K562 (cell line): ENCODE results near the gene GFAP. TPM values are rescaled to one million over a fixed set of nuclear protein-coding genes. Genes with fewer than 3 reads are reported as not detected.

ENCODE experiments used
- ATAC-seq: fragments of 200-7000 bp; cut with Tn5 transposase; 3 replicates; pipeline ENCODE4 v1.9.1; 2020; ENCODE audit warnings: moderate library complexity
- BruUV-seq: library from RNA; stranded (reverse); fragments of 400-500 nt; replicated peaks from 2 replicates; lab custom pipeline; 2021; lab: Mats Ljungman, UMichigan
- CTCF ChIA-PET: fragments of 300-600 bp; formaldehyde crosslinking; extraction: SDS; loops from one replicate; lab custom pipeline; 2021; ENCODE audit warnings: low intra/inter-chr PET ratio; lab: Yijun Ruan, JAX
- POLR2A ChIA-PET: fragments of 300-600, 350-650 bp; sonication (Branson Sonifier 250); formaldehyde crosslinking; extraction: SDS; loops from one replicate; lab custom pipeline; 2021; ENCODE audit warnings: antibody characterized with exemption, inconsistent platforms; lab: Yijun Ruan, JAX
- DNase-seq, 4 experiments: peaks; one replicate each; pipeline versions ENCODE4 v3.0.0 to v3.0.0-alpha.2; 2011 to 2018; ENCODE audit warnings: low spot score in 3 of 4, mixed read lengths in 3 of 4; ENCODE audit errors: extremely low read depth in 1 of 4
- FAIRE-seq: peaks from 2 replicates; lab custom pipeline; 2011; peaks lifted over from hg19 to GRCh38; lab: Jason Lieb, UNC
- H2AFZ ChIP-seq: 2 replicates; pipeline ENCODE4 v1.6.0; 2011; ENCODE audit warnings: low read depth, low read length, control low read depth, inconsistent platforms
- H3K27ac ChIP-seq: fragments of 200-600 bp; 3 replicates; pipeline ENCODE4 v1.8.0; 2011; ENCODE audit warnings: low read depth, mild to moderate bottlenecking, control low read depth, inconsistent platforms, low read length, moderate library complexity, mixed read lengths; ENCODE audit errors: extremely low read depth
- H3K27me3 ChIP-seq, 2 experiments: fragments of 300-600 bp in 1 of 2; 2 replicates in 1 of 2; 3 replicates in 1 of 2; pipeline versions ENCODE4 v1.6.0 to v1.8.0; 2011; ENCODE audit warnings: inconsistent platforms in 2 of 2, low read length in 2 of 2, mild to moderate bottlenecking in 1 of 2, mixed read lengths in 1 of 2, moderate library complexity in 1 of 2; ENCODE audit not compliant: control insufficient read depth in 2 of 2, insufficient read depth in 2 of 2
- H3K36me3 ChIP-seq: fragments of 300-600 bp; 3 replicates; pipeline ENCODE4 v1.8.0; 2011; ENCODE audit warnings: mild to moderate bottlenecking, low read length, inconsistent platforms; ENCODE audit not compliant: control insufficient read depth, insufficient read depth
- H3K4me1 ChIP-seq, 2 experiments: fragments of 200-600 bp in 1 of 2; replicated peaks in 1 of 2; 2 replicates in 1 of 2; 3 replicates in 1 of 2; pipeline versions ENCODE4 v1.5.1 to v1.8.0; 2011; ENCODE audit warnings: inconsistent platforms in 2 of 2, low read length in 2 of 2, mild to moderate bottlenecking in 1 of 2, mixed read lengths in 1 of 2, moderate library complexity in 1 of 2; ENCODE audit not compliant: control insufficient read depth in 2 of 2, insufficient read depth in 2 of 2
- H3K4me2 ChIP-seq: 2 replicates; pipeline ENCODE4 v1.6.1; 2011; ENCODE audit warnings: low read length, control low read depth, inconsistent platforms, mixed read lengths; ENCODE audit not compliant: insufficient read depth
- H3K4me3 ChIP-seq: fragments of 200-600 bp; sonication (generic), shearing (Covaris generic); 2 replicates; pipeline ENCODE4 v1.5.1; 2016; ENCODE audit warnings: control low read depth, inconsistent platforms
- H3K79me2 ChIP-seq: fragments of 200-600 bp; 3 replicates; pipeline ENCODE4 v1.8.0; 2011; ENCODE audit warnings: low read length, inconsistent platforms; ENCODE audit not compliant: control insufficient read depth, insufficient read depth
- H3K9ac ChIP-seq, 2 experiments: 2 replicates each; pipeline versions ENCODE4 v1.6.0 to v1.6.1; 2011; ENCODE audit warnings: low read depth in 2 of 2, low read length in 2 of 2, control low read depth in 1 of 2, inconsistent platforms in 1 of 2, mild to moderate bottlenecking in 1 of 2, mixed read lengths in 1 of 2; ENCODE audit not compliant: insufficient read depth in 1 of 2
- H3K9me1 ChIP-seq: one replicate; pipeline ENCODE4 v1.6.0; 2011; ENCODE audit warnings: inconsistent platforms, mild to moderate bottlenecking, low read length, moderate library complexity; ENCODE audit not compliant: control insufficient read depth, insufficient read depth
- H3K9me3 ChIP-seq: replicated peaks from 2 replicates; pipeline ENCODE4 v1.5.1; 2011; ENCODE audit warnings: low read depth, low read length, inconsistent platforms; ENCODE audit not compliant: control insufficient read depth, insufficient read depth
- H4K20me1 ChIP-seq: replicated peaks from 2 replicates; pipeline ENCODE4 v1.6.1; 2011; ENCODE audit warnings: low read length, inconsistent platforms, mixed read lengths; ENCODE audit not compliant: control insufficient read depth, insufficient read depth
- EGR1 ChIP-seq: fragments of 450-650 bp; conservative IDR thresholded peaks from 2 replicates; pipeline ENCODE4 v1.6.1; 2017; ENCODE audit warnings: mild to moderate bottlenecking
- HDAC3 ChIP-seq: fragments of 450-650 bp; IDR thresholded peaks from 2 replicates; pipeline ENCODE4 v1.6.1; 2018; ENCODE audit warnings: borderline replicate concordance, mild to moderate bottlenecking, moderate library complexity; ENCODE audit not compliant: partially characterized antibody
- HDAC8 ChIP-seq: fragments of 450-650 bp; IDR thresholded peaks from 2 replicates; pipeline ENCODE4 v1.6.1; 2016; ENCODE audit warnings: mild to moderate bottlenecking, missing genetic modification characterization, moderate library complexity, missing compliant biosample characterization
- MIER1 ChIP-seq: fragments of 450-650 bp; IDR thresholded peaks from 2 replicates; pipeline ENCODE4 v1.6.1; 2016; ENCODE audit warnings: antibody characterized with exemption, mild to moderate bottlenecking, low read depth
- MTA3 ChIP-seq: fragments of 450-650 bp; formaldehyde crosslinking; IDR thresholded peaks from 2 replicates; pipeline ENCODE4 v1.6.1; 2017; ENCODE audit warnings: mild to moderate bottlenecking, borderline replicate concordance
- NR2C1 ChIP-seq, 2 experiments: fragments of 450-650 bp; IDR thresholded peaks; 2 replicates each; pipeline ENCODE4 v1.6.1; 2017; ENCODE audit warnings: mild to moderate bottlenecking in 2 of 2, antibody characterized with exemption in 1 of 2, inconsistent platforms in 1 of 2, missing compliant biosample characterization in 1 of 2, missing genetic modification characterization in 1 of 2
- RBBP5 ChIP-seq: fragments of 200-600 bp; sonication (generic); IDR thresholded peaks from 2 replicates; pipeline ENCODE4 v1.6.1; 2012; ENCODE audit warnings: borderline replicate concordance, mild to moderate bottlenecking, low read length, control low read depth, inconsistent platforms; ENCODE audit not compliant: insufficient read depth, poor library complexity, severe bottlenecking
- SIN3B ChIP-seq: fragments of 450-650 bp; IDR thresholded peaks from 2 replicates; pipeline ENCODE4 v1.6.1; 2017; ENCODE audit warnings: low read depth, mild to moderate bottlenecking, moderate library complexity
- TAF7 ChIP-seq: fragments of 450-650 bp; IDR thresholded peaks from 2 replicates; pipeline ENCODE4 v1.6.1; 2016; ENCODE audit warnings: missing genetic modification characterization, missing compliant biosample characterization
- TRIM24 ChIP-seq, 2 experiments: fragments of 450-650 bp; IDR thresholded peaks; 2 replicates each; pipeline ENCODE4 v1.6.1; 2016
- ZNF431 ChIP-seq: sonication (generic); formaldehyde crosslinking; IDR thresholded peaks from 2 replicates; pipeline ENCODE4 v1.8.0; 2022; ENCODE audit warnings: mild to moderate bottlenecking, missing genetic modification reagents
- whole genome bisulfite sequencing: fragments of 100-300 bp; shearing (Covaris generic); methylation state at CpG from one replicate; pipeline ENCODE4 v1.1.6; 2016; ENCODE audit warnings: low coverage, mixed read lengths; ENCODE audit not compliant: insufficient coverage; ENCODE audit errors: missing lambda C conversion rate; 5-methylcytosine and 5-hydroxymethylcytosine counted together
- in situ Hi-C: fragments of 300-500 bp; cut with MboI; formaldehyde crosslinking; loops from 4 replicates; pipeline ENCODE4 v1.15.0; 2018; ENCODE audit warnings: inconsistent platforms, mixed read lengths
- intact Hi-C: fragments of 100-400 bp; cut with micrococcal nuclease; formaldehyde crosslinking; loops from 2 replicates; pipeline ENCODE4 v1.14.2; 2022
- polyA plus RNA-seq, 8 experiments: library from polyadenylated mRNA; depleted of rRNA in 4 of 8; stranded (reverse) in 5 of 8; unstranded in 3 of 8; fragments of >200 nt; fragmentation: Nextera tagmentation in 2 of 8; fragmentation: Illumina TruSeq in 1 of 8; extraction: Ambion mirVana in 2 of 8; extraction: Trizol in 1 of 8; gene quantifications; 2 replicates each; pipeline versions ENCODE4 v1.2.1 to v1.2.3, GENCODE V29; 2011 to 2014; ENCODE audit warnings: inconsistent platforms in 1 of 8, missing spikeins in 1 of 8
- total RNA-seq, 7 experiments: library from RNA; depleted of rRNA in 6 of 7; stranded (reverse); fragments of >200 nt in 6 of 7; fragmentation: Illumina TruSeq in 2 of 7; extraction: Trizol in 2 of 7; gene quantifications; 2 replicates each; pipeline versions ENCODE4 v1.2.1 to v1.2.3, GENCODE V29; 2011 to 2021; ENCODE audit warnings: low replicate concordance in 1 of 7
- TF ChIP-seq, protein P1 (sequence below): sonication (generic); formaldehyde crosslinking; IDR thresholded peaks from 2 replicates; pipeline ENCODE4 v1.8.1; 2023; ENCODE audit warnings: mild to moderate bottlenecking, missing genetic modification reagents, moderate library complexity
- TF ChIP-seq, protein P2 (sequence below): fragments of 250-450 bp; sonication (Bioruptor Pico); IDR thresholded peaks from 2 replicates; pipeline ENCODE4 v1.5.0; 2021
- TF ChIP-seq, protein P3 (sequence below): sonication (generic); formaldehyde crosslinking; IDR thresholded peaks from 2 replicates; pipeline ENCODE4 v1.8.0; 2022; ENCODE audit warnings: mild to moderate bottlenecking, missing genetic modification reagents, borderline replicate concordance
- TF ChIP-seq, protein P4 (sequence below): fragments of 450-650 bp; formaldehyde crosslinking; IDR thresholded peaks from 2 replicates; pipeline ENCODE4 v1.4.0; 2022; ENCODE audit warnings: missing genetic modification characterization
- TF ChIP-seq, protein P5 (sequence below): fragments of 450-650 bp; IDR thresholded peaks from 2 replicates; pipeline ENCODE4 v1.6.1; 2016

The GFAP gene
- total and polyA plus RNA-seq, 9 of the 15 experiments (the other 6 are each of a cell fraction or from before 2014, with no cell fraction given), result 0.07 to 1.4 (median 0.60) TPM; not detected in 1

DNA sequence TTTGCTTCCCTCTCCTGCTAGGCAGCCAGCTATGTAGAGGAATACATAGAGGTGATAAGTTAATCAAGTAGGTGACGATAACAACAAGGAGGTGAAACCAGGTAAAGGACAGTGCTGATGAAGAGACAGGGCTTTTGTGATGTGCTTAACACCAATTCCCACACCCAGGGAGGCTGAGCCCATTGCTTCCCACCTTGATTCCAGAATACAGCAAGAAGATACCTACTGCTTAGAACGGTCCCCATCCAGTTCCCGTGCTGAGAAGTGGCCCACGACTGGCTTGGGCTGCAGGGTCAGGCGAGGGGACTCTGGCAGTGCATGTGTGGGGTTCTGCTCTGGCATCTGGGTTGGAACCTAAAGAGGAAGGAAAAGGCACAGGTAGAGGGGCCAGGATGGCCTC is 16.1 kb upstream of the GFAP start:
- no peak for DNase-seq
- intact Hi-C loops (no loop called here), in situ Hi-C loops (no loop called here)
- Histone ChIP-seq H3K27me3 (no peaks in the 10 kb centered on the region), H3K4me3 (no peak overlapping the region), H3K4me2 (no peak overlapping the region), H4K20me1 (peaks cover 5% of the 10 kb centered on the region), H3K27ac (no peak overlapping the region), H3K79me2 (no peaks in the 10 kb centered on the region), H3K36me3 (peaks cover 99% of the 10 kb centered on the region), H3K4me1 (peaks cover 0 to 15% of the 10 kb centered on the region in 2 experiments; a peak in 1 of 5 replicates), H3K9me1 (no peaks in the 10 kb centered on the region), H3K9ac (no peak overlapping the region; a peak in 1 of 4 replicates), H3K9me3 (no peaks in the 10 kb centered on the region), H2AFZ (no peak overlapping the region)
- POLR2A ChIA-PET, result interaction anchor here (0.8 to 2.1 kb wide), 5 partner anchors 9 to 218 kb away, joined by 3 to 9 read pairs (median 4); partner anchors contain the start of gene GFAP
- no TSS peak for BruUV-seq
- FAIRE-seq, result no peak
- WGBS, result 90% methylated on average over 5 of the region's 5 CpGs
- no peak for ATAC-seq
- CTCF ChIA-PET, result no interaction called here
- no peak for TF ChIP-seq EGR1
- no peak for TF ChIP-seq HDAC8 (tag)
- TF ChIP-seq, protein P1, sequence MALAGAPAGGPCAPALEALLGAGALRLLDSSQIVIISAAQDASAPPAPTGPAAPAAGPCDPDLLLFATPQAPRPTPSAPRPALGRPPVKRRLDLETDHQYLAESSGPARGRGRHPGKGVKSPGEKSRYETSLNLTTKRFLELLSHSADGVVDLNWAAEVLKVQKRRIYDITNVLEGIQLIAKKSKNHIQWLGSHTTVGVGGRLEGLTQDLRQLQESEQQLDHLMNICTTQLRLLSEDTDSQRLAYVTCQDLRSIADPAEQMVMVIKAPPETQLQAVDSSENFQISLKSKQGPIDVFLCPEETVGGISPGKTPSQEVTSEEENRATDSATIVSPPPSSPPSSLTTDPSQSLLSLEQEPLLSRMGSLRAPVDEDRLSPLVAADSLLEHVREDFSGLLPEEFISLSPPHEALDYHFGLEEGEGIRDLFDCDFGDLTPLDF (CRISPR knock-in tag), result no peak
- TF ChIP-seq, protein P2, sequence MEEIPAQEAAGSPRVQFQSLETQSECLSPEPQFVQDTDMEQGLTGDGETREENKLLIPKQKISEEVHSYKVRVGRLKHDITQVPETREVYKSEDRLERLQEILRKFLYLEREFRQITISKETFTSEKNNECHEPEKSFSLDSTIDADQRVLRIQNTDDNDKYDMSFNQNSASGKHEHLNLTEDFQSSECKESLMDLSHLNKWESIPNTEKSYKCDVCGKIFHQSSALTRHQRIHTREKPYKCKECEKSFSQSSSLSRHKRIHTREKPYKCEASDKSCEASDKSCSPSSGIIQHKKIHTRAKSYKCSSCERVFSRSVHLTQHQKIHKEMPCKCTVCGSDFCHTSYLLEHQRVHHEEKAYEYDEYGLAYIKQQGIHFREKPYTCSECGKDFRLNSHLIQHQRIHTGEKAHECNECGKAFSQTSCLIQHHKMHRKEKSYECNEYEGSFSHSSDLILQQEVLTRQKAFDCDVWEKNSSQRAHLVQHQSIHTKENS (CRISPR knock-in tag), result no peak
- TF ChIP-seq ZNF431, result no peak
- TF ChIP-seq, protein P3, sequence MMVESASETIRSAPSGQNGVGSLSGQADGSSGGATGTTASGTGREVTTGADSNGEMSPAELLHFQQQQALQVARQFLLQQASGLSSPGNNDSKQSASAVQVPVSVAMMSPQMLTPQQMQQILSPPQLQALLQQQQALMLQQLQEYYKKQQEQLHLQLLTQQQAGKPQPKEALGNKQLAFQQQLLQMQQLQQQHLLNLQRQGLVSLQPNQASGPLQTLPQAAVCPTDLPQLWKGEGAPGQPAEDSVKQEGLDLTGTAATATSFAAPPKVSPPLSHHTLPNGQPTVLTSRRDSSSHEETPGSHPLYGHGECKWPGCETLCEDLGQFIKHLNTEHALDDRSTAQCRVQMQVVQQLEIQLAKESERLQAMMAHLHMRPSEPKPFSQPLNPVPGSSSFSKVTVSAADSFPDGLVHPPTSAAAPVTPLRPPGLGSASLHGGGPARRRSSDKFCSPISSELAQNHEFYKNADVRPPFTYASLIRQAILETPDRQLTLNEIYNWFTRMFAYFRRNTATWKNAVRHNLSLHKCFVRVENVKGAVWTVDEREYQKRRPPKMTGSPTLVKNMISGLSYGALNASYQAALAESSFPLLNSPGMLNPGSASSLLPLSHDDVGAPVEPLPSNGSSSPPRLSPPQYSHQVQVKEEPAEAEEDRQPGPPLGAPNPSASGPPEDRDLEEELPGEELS, result no peak
- TF ChIP-seq RBBP5, result no peak
- TF ChIP-seq MTA3, result no peak
- TF ChIP-seq, protein P4, sequence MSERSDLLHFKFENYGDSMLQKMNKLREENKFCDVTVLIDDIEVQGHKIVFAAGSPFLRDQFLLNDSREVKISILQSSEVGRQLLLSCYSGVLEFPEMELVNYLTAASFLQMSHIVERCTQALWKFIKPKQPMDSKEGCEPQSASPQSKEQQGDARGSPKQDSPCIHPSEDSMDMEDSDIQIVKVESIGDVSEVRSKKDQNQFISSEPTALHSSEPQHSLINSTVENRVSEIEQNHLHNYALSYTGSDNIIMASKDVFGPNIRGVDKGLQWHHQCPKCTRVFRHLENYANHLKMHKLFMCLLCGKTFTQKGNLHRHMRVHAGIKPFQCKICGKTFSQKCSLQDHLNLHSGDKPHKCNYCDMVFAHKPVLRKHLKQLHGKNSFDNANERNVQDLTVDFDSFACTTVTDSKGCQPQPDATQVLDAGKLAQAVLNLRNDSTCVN, result no peak
- no peak for TF ChIP-seq HDAC3
- no peak for TF ChIP-seq NR2C1 (IDR thresholded peaks at IDR 0.05)
- TF ChIP-seq NR2C1 (tag; IDR thresholded peaks at IDR 0.05), result no peak
- no peak for TF ChIP-seq SIN3B
- TF ChIP-seq MIER1, result no peak
- TF ChIP-seq, protein P5, sequence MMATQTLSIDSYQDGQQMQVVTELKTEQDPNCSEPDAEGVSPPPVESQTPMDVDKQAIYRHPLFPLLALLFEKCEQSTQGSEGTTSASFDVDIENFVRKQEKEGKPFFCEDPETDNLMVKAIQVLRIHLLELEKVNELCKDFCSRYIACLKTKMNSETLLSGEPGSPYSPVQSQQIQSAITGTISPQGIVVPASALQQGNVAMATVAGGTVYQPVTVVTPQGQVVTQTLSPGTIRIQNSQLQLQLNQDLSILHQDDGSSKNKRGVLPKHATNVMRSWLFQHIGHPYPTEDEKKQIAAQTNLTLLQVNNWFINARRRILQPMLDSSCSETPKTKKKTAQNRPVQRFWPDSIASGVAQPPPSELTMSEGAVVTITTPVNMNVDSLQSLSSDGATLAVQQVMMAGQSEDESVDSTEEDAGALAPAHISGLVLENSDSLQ, result no peak
- TF ChIP-seq TAF7, result no peak
- TF ChIP-seq TRIM24 (IDR thresholded peaks at IDR 0.05), result no peak
